GOT3 (cell line): Measurements from ENCODE around the gene SV2B.

ENCODE experiments used
- DNase-seq: peaks from one replicate; lab custom pipeline; 2025; ENCODE audit warnings: mixed read lengths; lab: John Stamatoyannopoulos, UW

SV2B gene

DNA sequence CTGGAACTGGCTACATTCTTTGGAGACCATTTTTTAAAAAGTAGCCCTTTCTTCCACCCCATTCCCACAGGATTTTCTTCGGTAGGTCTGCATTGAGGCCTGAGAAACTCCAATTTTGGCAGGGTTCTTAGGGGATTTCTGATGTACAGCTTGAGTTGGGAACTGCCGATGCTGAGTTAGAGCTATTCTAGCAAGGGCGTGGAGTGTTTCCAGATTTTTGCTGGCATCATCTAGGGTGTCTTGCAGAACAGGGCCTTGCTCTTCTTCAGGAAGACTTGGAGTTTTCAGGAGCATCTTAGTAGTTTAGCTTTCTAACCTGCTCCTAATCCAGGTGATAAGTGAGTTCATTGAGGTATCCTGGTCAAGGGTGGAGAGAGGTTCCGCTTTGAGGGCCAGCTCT lies 41.0 kb downstream of the SV2B start:
- no peak for DNase-seq

DNA sequence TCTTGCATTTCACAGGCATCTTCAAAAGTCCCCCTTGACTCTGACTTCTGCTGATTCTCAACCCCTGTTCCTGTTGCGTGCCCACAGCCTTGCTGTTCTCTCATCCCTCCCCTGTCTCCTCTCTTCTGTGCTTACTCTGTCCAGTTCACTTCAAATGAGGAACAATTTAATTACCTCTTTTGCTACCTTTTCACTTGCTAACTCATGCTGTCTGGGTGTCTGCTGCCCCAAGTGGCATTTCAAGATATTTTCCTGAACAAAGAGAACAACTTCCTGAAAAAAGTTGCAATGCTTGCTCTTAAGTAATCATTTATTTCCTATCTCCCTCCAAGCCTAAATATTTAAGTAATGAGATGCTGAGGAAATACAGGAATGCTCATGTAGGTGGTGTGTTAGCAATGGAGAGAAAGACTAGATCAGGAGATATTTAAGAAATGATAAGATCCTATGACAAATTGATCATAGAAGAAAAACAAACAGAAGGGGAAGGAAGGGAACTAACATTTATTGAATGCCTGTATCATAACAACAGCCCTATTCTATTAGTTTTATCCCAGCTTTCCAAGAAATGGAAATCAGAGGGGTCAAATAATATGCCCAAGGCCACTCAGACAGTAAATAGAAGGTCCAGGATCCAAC lies 42.2 kb downstream of the SV2B start:
- no peak for DNase-seq

DNA sequence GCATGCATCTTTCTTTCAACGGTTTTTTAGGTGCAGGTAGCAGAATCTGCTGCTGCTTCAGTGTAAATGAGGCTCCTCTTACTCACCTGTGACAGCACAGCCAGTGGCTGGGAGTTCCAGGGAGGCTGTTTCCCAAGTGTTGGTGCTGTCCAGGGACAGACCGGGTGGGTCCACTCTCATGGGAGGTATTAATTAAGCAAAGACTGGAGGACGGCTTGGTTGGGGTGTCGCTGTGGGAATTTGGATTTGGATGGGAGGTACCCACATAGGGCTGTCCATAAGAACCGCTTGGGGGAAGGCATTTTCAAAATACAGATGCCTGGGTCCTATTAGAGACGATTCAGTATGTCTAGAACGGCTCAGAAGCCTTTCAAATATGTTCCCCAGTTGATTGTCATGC lies 42.9 kb downstream of the SV2B start:
- no peak for DNase-seq

DNA sequence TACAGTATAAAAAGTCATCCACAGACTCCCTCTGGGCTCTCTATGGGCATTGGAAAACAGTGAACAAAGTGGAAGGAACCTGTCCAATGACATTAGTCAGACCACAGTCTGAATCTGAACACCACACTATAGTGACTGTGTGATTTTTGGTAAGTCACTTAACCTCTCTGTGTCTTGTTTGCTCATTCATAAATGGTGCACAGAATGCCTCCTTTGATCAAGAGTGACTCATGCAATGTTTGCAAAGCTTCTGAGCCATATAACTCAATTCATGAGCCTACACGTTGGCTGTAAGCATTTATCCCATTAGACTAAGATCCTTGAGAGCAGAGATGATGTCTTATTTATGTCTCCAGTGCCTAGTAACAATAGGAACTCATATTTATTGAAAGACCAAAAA lies 46.7 kb downstream of the SV2B start:
- no peak for DNase-seq

DNA sequence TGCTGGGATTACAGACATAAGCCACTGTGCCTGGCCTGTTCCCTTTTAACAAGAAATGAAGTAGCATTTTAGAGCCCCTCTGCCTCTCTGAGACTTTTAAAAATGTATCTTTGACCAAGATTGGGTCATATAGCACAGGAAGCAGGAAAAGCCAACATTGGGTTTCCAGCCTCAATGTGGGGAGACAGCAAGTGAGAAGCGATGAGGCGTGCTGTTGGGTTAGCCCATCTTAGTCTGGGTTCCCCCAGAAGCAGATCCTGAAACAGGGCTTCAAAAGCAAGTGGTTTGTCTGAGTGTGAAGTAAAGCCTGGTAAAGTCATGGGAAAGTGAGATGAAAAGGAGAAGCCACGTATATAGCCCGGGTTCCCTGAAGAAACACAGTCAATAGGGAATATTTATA lies 48.2 kb downstream of the SV2B start:
- DNase-seq, result no peak

DNA sequence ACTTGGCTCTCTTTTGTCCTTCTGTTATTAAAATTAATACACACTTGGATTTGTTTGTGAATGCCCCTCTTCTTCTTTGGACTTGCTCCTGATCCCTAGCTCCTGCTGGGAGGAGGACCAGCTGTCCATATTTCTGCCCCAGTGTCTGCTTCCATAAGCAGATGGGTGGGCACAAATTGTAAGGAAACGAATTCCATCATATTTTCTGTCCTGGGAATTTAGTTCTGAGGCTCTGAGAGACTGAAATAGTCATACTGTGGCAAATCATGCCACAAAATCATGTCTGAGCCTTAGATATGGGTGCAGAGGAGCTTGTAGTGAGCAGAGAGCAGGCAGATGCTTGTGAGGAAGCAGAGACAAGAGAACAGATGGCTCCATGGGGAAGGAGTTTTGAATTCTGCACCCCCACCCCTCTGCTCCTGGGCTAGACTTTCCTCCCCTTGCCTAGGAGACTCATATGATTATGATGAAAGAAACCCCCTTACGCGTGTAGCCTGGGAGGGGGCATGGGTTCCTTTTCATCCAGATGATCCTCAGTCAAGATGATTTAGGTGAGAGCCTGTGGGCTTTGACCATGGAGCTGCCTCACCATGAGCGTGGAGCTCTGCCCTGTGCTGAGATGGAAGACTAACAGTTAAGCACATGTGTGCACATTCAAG lies 50.6 kb downstream of the SV2B start:
- no peak for DNase-seq

DNA sequence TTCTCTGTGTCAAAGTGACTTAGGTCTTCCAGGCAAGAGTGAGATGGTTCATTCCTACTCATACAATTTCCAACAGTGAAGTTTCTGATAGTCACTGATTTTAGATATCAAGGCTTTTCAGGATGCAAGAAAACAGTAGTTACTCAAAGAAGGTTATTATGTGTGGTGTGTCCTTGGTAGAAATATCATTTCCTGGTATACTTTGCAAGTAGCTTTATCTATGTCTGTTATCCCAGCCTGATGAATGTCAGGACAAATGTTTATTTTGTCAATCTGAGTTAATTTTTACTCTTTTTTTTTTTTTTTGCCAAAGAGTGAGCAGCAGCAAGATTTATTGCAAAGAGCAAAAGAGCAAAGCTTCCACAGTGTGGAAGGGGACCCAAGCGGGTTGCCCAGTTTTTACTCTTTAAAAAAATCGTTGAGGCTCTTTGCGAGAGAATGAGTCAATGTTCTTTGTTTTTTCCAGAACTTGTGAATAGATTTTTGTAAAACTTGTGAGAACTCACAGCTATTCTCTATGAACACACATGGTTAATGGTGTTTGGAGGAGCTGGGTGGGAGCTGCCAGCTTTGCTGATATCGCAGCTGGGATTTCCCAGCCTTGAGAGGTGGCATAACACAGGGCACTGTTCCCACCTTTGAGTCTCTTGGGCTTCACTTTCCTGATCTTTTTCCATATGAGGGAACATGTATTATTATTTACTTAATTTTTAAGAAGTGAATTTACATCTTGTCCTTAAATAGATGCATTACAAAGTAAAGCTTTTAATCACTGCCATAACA lies 51.9 kb downstream of the SV2B start:
- no peak for DNase-seq

DNA sequence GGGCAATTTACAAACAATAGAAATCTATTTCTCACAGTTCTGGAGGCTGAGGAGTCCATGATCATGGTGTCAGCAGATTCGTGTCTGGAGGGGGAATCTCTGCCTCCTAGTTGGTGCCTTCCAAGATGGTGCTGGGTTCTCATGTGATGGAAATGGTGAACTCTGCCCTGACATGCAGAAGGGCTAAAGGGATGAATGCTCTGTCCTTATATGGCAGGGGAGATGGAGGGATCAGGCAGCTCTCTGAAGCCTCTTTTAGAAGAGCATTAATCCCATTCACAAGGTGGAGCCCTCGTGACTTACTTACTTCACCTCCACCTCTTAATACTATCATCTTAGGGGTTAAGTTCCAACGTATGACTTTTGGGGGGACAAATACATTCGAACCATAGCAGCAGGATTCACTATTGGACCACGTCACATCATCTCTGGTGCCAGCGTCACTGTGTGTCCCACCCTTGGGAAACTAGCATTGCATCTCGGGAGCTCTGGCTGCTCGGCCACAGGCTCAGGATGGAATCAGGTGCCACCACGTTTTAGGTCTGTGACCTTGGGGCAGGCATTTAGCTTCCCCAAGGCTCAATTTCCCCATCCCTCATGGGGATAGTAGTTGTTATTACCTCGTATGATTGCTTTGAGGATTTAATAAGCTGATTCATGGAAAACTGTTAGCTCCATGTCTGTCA lies 53.0 kb downstream of the SV2B start:
- DNase-seq, result no peak

DNA sequence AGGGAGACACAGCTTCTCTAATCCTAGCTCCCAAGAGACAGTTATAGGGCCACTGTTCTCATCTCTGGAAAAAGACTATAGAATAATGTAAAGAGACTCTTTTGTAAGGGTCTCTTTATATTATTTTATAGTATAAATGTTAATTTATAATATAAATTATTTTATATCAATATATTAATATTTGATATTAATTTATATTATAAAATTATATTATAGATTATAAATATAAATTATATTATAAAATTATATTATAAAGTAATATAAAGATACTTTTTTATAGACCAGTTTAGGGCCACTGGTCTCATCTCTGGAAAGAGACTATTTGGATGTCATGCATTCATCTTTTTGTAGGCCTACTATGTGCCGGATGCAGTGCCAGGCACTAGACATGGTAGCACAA lies 53.9 kb downstream of the SV2B start:
- no peak for DNase-seq

DNA sequence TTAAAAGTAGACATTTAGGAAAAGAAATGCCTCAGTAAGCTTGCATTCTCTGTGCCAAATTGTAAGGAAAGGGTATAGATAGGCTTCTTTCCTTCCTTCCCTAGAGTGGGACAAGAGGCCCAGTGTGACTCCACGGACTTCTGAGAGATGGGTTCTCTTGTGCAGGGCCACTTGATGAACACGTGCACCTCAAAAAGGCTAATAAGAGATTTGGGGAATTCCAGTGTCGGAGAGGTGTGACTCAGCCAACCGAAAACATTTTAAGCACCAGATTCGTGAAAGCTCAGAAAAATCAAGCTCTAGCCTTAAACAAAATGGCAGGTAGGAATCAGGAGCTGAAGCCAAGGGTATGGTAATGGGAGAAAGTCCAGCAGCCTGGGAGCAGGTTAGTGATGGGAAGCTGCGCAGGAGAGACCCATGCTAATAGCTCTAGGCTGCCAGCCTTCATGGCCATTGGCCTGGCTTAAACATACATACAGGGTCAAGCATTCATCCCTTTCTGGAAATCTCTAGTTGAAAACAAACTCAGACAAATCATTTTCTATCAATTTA lies 56.2 kb downstream of the SV2B start:
- no peak for DNase-seq

DNA sequence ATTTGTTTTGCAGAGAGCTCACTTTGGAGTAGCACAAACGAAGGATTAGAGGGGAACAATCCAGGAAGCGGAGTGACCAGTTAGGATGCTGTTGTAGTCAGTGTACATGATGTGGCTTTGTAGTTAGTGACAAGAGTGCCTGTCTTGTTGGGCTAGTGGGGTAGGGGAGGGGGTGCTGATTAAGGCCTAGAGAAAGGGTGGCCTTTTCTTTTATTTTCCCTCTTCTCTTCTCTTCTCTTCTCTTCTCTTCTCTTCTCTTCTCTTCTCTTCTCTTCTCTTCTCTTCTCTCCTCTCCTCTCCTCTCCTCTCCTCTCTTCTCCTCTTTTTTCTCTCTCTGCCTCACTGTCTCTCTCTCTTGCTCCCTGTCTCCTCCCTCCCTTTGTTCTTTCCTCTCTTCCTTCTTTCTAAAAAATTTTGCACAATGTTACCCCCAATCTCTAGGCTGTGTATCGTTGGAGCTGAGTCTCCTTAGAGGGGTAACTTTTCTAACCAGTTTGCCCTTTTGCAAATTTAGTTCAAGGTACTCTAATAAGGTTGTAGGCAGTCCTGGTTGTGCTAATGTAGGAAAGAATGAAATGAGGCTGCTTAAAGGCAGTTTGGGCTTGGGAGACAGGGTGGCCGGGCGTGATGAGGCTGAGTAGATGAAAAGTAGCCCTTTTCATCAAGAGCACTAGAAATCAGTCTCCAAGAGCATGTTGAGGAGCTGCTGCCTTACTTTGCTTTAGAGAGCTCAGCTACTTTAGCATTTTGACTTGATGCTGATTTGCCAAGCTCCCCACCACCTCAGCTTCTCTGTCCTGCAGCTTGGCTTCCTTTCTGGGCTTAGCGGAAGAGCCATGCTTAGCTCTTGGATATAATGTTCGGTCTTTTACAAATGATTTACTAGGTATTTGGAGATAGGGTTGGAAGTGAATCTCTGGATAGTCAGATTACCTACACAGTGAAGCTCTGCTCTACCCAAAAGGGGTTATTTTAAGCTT lies 58.6 kb downstream of the SV2B start:
- no peak for DNase-seq

DNA sequence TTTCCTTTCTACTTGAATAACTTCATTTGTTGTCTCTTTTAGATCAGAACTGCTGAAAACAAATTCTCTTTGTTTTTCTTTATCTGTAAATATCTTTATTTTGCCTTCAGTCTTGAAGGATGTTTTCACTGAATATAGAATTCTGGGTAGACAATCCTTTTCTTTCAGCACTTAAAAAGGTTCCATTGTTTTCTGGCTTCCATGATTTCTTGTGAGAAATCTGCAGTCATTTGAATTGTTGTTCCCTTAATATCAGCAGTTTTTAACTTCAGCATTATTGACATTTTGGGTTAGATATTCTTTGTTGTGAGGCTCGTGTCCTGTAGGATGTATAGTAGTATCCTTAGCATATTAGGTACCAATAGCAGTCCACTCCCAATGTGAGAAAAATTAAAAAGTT lies 65.8 kb downstream of the SV2B start:
- no peak for DNase-seq

DNA sequence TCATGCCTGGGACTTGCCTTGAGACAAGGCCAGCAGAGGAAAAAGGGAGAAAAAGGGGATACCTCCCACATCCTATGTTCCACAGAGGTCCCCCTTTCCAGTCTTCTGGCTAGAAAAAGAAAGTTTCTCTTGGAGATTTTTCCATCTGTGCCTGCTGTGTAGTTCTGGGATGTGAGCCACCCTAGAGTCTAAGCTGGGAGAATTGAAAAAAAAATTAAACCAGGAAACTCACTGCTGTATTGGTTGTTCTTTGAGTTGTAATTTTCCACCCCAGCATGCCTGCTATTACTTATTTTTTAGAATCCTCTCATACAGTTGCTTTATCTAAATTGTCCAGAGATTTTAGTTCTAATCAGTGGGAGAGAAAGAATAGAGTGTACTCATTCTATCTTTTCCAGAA lies 68.4 kb downstream of the SV2B start:
- no peak for DNase-seq

DNA sequence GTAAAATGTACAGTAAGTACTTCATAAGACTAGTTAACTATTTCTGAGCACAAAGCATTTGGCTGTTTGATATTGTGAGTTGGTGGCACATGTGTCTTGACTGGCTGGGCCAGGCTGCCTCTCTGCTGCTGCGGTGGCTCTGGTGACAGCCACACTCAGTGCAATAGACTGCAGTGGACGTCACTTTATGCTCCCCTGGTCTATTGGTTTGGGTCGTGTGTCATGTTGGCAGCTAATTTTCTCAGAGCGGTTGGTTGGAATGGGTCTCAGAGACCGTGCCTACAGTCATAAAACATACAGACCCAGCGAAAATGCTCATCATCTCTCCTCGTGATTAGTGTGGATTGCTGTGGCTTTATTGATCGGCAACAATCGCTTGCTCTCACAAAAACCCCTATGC lies 71.3 kb downstream of the SV2B start:
- no peak for DNase-seq

DNA sequence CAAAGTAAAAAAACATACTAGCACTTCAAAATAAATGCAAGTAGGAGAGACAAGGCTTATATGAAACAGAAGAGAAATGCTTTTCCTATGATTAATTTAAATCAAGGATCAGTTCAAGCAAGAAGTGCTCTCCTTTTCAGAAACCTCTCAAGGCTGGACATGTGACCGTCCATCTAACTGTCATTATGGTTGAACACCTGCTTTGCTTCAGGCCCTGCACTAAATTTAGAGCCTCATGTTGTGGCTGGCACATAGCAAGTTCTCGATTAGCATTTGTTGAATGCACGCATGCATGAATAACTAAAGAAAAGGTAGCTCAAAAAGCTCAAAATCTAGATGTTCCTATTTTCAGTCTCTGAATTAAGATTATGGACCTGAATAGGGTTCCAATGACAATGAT lies 82.0 kb downstream of the SV2B start:
- DNase-seq, result no peak

DNA sequence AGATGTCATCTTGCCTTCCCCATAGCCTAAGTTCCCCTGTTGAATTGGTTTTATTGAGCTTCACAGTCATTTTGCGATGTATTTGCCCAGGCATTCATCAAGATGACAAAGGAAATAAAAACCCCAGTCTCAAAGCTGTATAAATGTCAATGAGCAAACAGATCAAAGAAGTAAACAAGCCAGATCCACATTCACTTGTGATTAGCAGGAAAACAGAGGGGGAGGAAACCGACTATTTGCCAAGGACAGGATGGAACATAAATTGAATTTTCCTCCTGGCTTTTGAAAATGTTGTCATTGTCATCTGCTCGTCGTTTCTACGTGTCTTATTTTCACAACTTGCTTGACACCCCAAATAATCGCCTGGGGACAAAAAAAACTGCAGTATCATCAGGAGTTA lies 83.5 kb downstream of the SV2B start:
- no peak for DNase-seq

DNA sequence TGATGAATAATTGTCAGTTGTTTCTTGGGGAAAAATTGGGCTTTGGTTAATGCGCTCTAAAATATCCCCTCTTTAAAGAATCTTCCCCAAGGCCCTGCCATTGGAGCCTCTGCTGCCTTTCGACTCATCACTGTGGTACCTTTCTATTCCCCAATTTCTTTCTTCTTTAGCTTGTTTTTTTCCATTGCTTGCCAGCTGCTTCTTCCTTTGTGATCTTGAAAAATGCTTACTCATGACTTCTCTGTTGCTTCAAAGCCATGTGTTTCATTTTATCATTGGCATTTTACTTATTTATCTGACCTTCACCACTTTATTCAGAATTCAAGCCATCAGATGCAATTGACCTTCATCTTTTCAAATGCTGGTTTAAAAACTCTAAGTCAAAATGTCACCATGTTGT lies 84.4 kb downstream of the SV2B start:
- no peak for DNase-seq

DNA sequence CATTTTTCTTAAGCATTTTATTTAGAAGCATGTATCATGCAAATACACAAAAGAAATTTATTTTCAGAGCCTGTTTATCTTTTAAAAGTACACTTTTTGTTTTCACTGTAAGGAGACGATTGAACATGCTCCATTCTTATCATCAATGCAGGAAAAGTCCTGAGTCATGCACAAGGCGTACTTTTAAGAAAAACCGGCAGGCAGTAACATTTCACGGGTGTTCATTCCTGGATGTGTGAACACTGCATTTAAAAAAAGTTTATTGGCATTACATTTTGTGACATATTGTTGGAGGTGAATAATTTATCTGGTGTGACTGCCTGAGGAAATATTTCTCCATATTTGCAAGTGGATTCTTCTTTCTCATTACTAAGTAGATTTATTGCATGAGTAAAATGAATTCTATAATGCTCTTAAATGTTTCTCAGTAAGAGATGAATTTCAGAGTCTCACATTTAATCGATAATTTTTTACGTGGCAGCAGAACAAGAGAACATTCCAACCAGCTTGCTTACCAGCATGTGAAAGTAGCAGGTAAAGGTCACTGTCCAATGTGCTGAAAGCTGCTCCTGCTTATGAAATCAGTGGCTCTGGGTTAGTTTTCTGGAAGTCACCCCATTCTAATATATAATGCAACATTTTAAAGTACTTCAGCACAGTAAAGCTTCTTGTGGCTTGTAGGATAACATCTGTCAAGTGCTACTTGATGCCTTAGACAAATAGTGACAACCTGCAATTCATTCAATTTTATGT lies 87.0 kb downstream of the SV2B start:
- DNase-seq, result no peak

DNA sequence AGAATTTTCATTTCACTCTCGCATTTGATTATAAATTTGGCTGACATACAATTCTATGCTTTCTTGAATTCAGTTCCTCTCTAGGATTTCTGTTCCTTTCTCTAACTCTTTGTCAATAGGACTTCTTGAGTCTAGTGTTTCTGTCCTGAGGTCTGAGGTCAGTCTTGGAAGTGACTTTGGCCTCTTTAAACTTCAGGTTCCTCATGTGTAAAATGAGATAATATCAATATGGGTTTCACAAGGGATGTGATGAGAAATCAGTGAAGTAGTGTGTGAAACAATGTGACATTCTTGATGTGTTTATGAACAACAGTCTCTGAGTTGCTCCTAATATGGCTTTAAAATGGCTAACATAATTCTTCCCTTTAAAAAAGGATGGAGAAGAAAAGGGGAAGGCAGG lies 92.2 kb downstream of the SV2B start:
- no peak for DNase-seq

DNA sequence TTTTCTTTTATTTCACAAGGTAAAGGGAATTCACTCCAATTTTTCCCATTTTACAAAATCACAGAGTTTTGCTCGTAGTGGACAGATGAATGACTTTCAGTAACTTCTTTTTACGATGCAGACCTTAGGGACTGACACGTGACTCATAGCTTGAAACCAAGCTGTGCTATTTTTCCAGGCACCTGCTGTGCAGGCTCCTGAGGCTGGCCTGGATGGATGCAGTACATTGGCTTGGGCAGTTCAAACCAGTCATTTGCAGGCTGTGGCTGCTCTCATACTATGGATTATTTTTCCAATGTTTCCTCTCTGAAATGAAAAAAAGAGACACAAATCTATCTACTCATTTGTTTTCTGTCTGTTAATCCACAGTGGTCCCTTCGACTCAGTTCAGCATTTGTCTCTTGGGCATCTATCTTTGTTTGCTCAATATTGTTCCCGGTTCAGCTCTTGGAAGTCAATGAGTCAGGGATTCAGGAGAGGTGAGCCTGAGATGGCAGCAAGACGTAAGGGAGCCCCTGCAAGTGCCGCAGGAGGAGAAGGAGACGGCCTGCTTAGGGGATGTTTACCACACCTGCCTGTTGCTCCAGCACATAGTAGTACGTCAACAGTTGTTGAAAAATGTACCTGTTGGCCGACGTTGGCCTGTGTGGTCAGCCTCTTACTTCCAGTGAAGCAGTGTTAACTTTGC lies 92.8 kb downstream of the SV2B start:
- no peak for DNase-seq
